H1 (cell line): ENCODE data around the gene PTPRO. TPM values are rescaled to one million over a fixed set of nuclear protein-coding genes. Genes with fewer than 3 reads are reported as not detected.

Experiments used
- CTCF ChIA-PET: fragments of 300-600 bp; sonication (Branson Sonifier 250); formaldehyde crosslinking; loops from one replicate; lab custom pipeline; 2021; ENCODE audit not compliant: partially characterized antibody; lab: Charles Lee
- POLR2A ChIA-PET: fragments of 300-600 bp; sonication (Branson Sonifier 250); formaldehyde crosslinking; loops from one replicate; lab custom pipeline; 2021; ENCODE audit warnings: inconsistent platforms; ENCODE audit not compliant: partially characterized antibody; lab: Charles Lee
- DNase-seq, 2 experiments: peaks; one replicate each; pipeline versions ENCODE4 v3.0.0 to v3.0.0-alpha.2; 2010 to 2022; ENCODE audit warnings: low spot score in 2 of 2, low read depth in 1 of 2, mixed read lengths in 1 of 2
- FAIRE-seq: peaks from 2 replicates; lab custom pipeline; 2011; peaks lifted over from hg19 to GRCh38; lab: Jason Lieb, UNC
- H2AFZ ChIP-seq: 2 replicates; pipeline ENCODE4 v1.8.1; 2012; ENCODE audit warnings: low read length, inconsistent platforms
- H2AK5ac ChIP-seq: 2 replicates; pipeline ENCODE4 v1.6.1; 2013; ENCODE audit warnings: low read depth, low read length
- H2BK120ac ChIP-seq: replicated peaks from 2 replicates; pipeline ENCODE3; 2013; ENCODE audit warnings: low read depth, low read length, inconsistent platforms
- H2BK12ac ChIP-seq: 2 replicates; pipeline ENCODE4 v1.6.1; 2013; ENCODE audit warnings: low read depth, low read length
- H2BK15ac ChIP-seq: 2 replicates; pipeline ENCODE4 v1.6.1; 2013; ENCODE audit warnings: low read length
- H2BK20ac ChIP-seq: 2 replicates; pipeline ENCODE4 v1.6.1; 2013; ENCODE audit warnings: low read length
- H2BK5ac ChIP-seq: 2 replicates; pipeline ENCODE4 v1.6.1; 2013; ENCODE audit warnings: low read depth, low read length
- H3K14ac ChIP-seq: 2 replicates; pipeline ENCODE4 v1.6.1; 2013; ENCODE audit warnings: inconsistent platforms; ENCODE audit not compliant: insufficient read length
- H3K18ac ChIP-seq: 2 replicates; pipeline ENCODE4 v1.6.1; 2013; ENCODE audit warnings: low read length; ENCODE audit errors: extremely low read depth
- H3K23ac ChIP-seq: 2 replicates; pipeline ENCODE4 v1.6.1; 2013; ENCODE audit warnings: inconsistent platforms; ENCODE audit not compliant: insufficient read length
- H3K23me2 ChIP-seq: 2 replicates; pipeline ENCODE4 v1.6.1; 2013; ENCODE audit warnings: low read depth, low read length
- H3K27ac ChIP-seq: 2 replicates; pipeline ENCODE4 v1.6.1; 2011; ENCODE audit warnings: low read depth, low read length, inconsistent platforms
- H3K27me3 ChIP-seq, 4 experiments: replicated peaks in 1 of 4; 1 replicate in 1 of 4; 2 replicates in 3 of 4; pipeline versions ENCODE4 v1.6.1 to v1.8.1; 2011 to 2013; ENCODE audit warnings: low read length in 3 of 4, mild to moderate bottlenecking in 3 of 4, inconsistent platforms in 2 of 4, mixed read lengths in 2 of 4, moderate library complexity in 1 of 4; ENCODE audit not compliant: control insufficient read depth in 3 of 4, insufficient read depth in 3 of 4; ENCODE audit errors: extremely low read depth in 1 of 4
- H3K36me3 ChIP-seq, 4 experiments: 2 replicates each; pipeline versions ENCODE4 v1.6.1 to v1.8.1; 2011 to 2013; ENCODE audit warnings: mild to moderate bottlenecking in 4 of 4, low read length in 3 of 4, moderate library complexity in 2 of 4, control low read depth in 1 of 4, inconsistent platforms in 1 of 4; ENCODE audit not compliant: insufficient read depth in 4 of 4, control insufficient read depth in 2 of 4
- H3K4ac ChIP-seq: replicated peaks from 2 replicates; pipeline ENCODE3; 2013; ENCODE audit warnings: low read length, low read depth, mixed read lengths, inconsistent platforms; ENCODE audit not compliant: insufficient read length
- H3K4me1 ChIP-seq, 4 experiments: replicated peaks in 1 of 4; 1 replicate in 1 of 4; 2 replicates in 3 of 4; pipeline versions ENCODE4 v1.6.1 to v1.8.1; 2011 to 2013; ENCODE audit warnings: low read length in 3 of 4, inconsistent platforms in 2 of 4, mixed read lengths in 1 of 4; ENCODE audit not compliant: insufficient read depth in 4 of 4, control insufficient read depth in 3 of 4
- H3K4me2 ChIP-seq, 2 experiments: 2 replicates each; pipeline versions ENCODE4 v1.6.1 to v1.8.1; 2011 to 2013; ENCODE audit warnings: low read depth in 2 of 2, low read length in 2 of 2, control low read depth in 1 of 2, inconsistent platforms in 1 of 2, mild to moderate bottlenecking in 1 of 2; ENCODE audit not compliant: insufficient read depth in 1 of 2
- H3K4me3 ChIP-seq, 4 experiments: fragments of 200-600, 300-600 bp in 1 of 4; sonication (generic), shearing (Covaris generic), sonication (Bioruptor Twin) in 1 of 4; 2 replicates each; pipeline versions ENCODE4 v1.5.1 to v1.8.1; 2011 to 2016; ENCODE audit warnings: low read length in 4 of 4, low read depth in 3 of 4, control low read depth in 2 of 4, inconsistent platforms in 2 of 4, mild to moderate bottlenecking in 2 of 4, mixed read lengths in 1 of 4, moderate library complexity in 1 of 4; ENCODE audit not compliant: insufficient read depth in 2 of 4; ENCODE audit errors: extremely low read depth in 1 of 4
- H3K56ac ChIP-seq: replicated peaks from 2 replicates; pipeline ENCODE3; 2013; ENCODE audit warnings: low read depth, mild to moderate bottlenecking, mixed read lengths, low read length, inconsistent platforms; ENCODE audit not compliant: insufficient read length
- H3K79me1 ChIP-seq: 2 replicates; pipeline ENCODE4 v1.6.1; 2013; ENCODE audit warnings: low read depth, low read length, control low read depth
- H3K79me2 ChIP-seq, 2 experiments: 2 replicates each; pipeline versions ENCODE4 v1.6.1 to v1.8.1; 2012 to 2013; ENCODE audit warnings: low read length in 2 of 2, mild to moderate bottlenecking in 2 of 2, inconsistent platforms in 1 of 2; ENCODE audit not compliant: insufficient read depth in 2 of 2, control insufficient read depth in 1 of 2
- H3K9ac ChIP-seq, 4 experiments: replicated peaks in 1 of 4; 1 replicate in 1 of 4; 2 replicates in 3 of 4; pipeline versions ENCODE4 v1.6.1 to v1.8.1; 2011 to 2013; ENCODE audit warnings: low read depth in 3 of 4, low read length in 3 of 4, control low read depth in 2 of 4, mild to moderate bottlenecking in 2 of 4, moderate library complexity in 2 of 4, inconsistent platforms in 1 of 4; ENCODE audit errors: extremely low read depth in 1 of 4
- H3K9me3 ChIP-seq, 2 experiments: 2 replicates each; pipeline versions ENCODE4 v1.6.1 to v1.8.1; 2012 to 2013; ENCODE audit warnings: mild to moderate bottlenecking in 2 of 2, moderate library complexity in 2 of 2, control low read depth in 1 of 2, inconsistent platforms in 1 of 2, low read depth in 1 of 2, low read length in 1 of 2, mixed read lengths in 1 of 2; ENCODE audit not compliant: insufficient read depth in 2 of 2
- H4K20me1 ChIP-seq, 2 experiments: replicated peaks in 1 of 2; 2 replicates each; pipeline versions ENCODE3 to v1.8.1; 2011 to 2013; ENCODE audit warnings: inconsistent platforms in 2 of 2, low read length in 2 of 2, mild to moderate bottlenecking in 1 of 2; ENCODE audit not compliant: insufficient read depth in 2 of 2, control insufficient read depth in 1 of 2
- H4K5ac ChIP-seq: 2 replicates; pipeline ENCODE4 v1.6.1; 2013; ENCODE audit warnings: low read length, low read depth, mixed read lengths, inconsistent platforms; ENCODE audit not compliant: insufficient read length
- H4K8ac ChIP-seq: 2 replicates; pipeline ENCODE4 v1.8.0; 2013; ENCODE audit warnings: mild to moderate bottlenecking, moderate library complexity, low read length, inconsistent platforms; ENCODE audit not compliant: insufficient read depth; ENCODE audit errors: extremely low read depth
- H4K91ac ChIP-seq: replicated peaks from 2 replicates; pipeline ENCODE3; 2013; ENCODE audit warnings: low read length, mixed read lengths, inconsistent platforms; ENCODE audit not compliant: insufficient read length
- CHD2 ChIP-seq: IDR thresholded peaks from 2 replicates; pipeline ENCODE4 v1.6.1; 2012; ENCODE audit warnings: low read length, improper control_type of control experiment
- EP300 ChIP-seq, 2 experiments: IDR thresholded peaks; 1 replicate in 1 of 2; 2 replicates in 1 of 2; pipeline ENCODE4 v1.6.1; 2011 to 2012; ENCODE audit warnings: low read depth in 2 of 2, low read length in 2 of 2, mild to moderate bottlenecking in 2 of 2, borderline replicate concordance in 1 of 2, inconsistent platforms in 1 of 2, moderate library complexity in 1 of 2
- HDAC2 ChIP-seq, 2 experiments: fragments of 300-600 bp in 1 of 2; sonication (generic) in 1 of 2; IDR thresholded peaks; 2 replicates each; pipeline ENCODE4 v1.6.1; 2011 to 2012; ENCODE audit warnings: low read depth in 2 of 2, low read length in 2 of 2, mild to moderate bottlenecking in 2 of 2, moderate library complexity in 2 of 2, borderline replicate concordance in 1 of 2, inconsistent platforms in 1 of 2
- JUN ChIP-seq: IDR thresholded peaks from 2 replicates; pipeline ENCODE4 v1.6.1; 2011; ENCODE audit warnings: low read depth, mild to moderate bottlenecking, improper control_type of control experiment, low read length
- JUND ChIP-seq: IDR thresholded peaks from 2 replicates; pipeline ENCODE4 v1.6.1; 2011; ENCODE audit warnings: mild to moderate bottlenecking, improper control_type of control experiment, low read length
- SIRT6 ChIP-seq: IDR thresholded peaks from one replicate; pipeline ENCODE4 v1.7.1; 2012; ENCODE audit warnings: low read length, inconsistent platforms
- WGBS, 2 experiments: shearing (Covaris generic) in 1 of 2; methylation state at CpG; one replicate each; pipeline versions ENCODE4 v1.1.6 to v1.1.7; 2013 to 2015; ENCODE audit warnings: low lambda C conversion rate in 2 of 2, mixed read lengths in 2 of 2, inconsistent platforms in 1 of 2, low coverage in 1 of 2, missing lambda C conversion rate in 1 of 2; ENCODE audit not compliant: insufficient replicate concordance in 2 of 2, insufficient coverage in 1 of 2, insufficient read length in 1 of 2; ENCODE audit errors: extremely low coverage in 1 of 2, missing lambda C conversion rate in 1 of 2; 5-methylcytosine and 5-hydroxymethylcytosine counted together
- polyA plus RNA-seq, 7 experiments: library from polyadenylated mRNA; depleted of rRNA in 3 of 7; stranded (reverse) in 5 of 7; unstranded in 2 of 7; fragments of >200 nt in 5 of 7; fragments of 200-250 nt in 2 of 7; gene quantifications; 1 replicate in 5 of 7; 2 replicates in 1 of 7; 4 replicates in 1 of 7; pipeline versions ENCODE4 v1.2.1 to v1.2.3, GENCODE V29; 2011 to 2013; ENCODE audit warnings: missing spikeins in 2 of 7, mixed read lengths in 2 of 7
- total RNA-seq: library from RNA; stranded (reverse); fragmentation: NEBNext Ultra II Directional; extraction: Animal tissue kit (Norgen Biotek cat#: 25700); gene quantifications from 2 replicates; pipeline ENCODE4 v1.2.1, GENCODE V29; 2021
- TF ChIP-seq, protein P1 (sequence below): IDR thresholded peaks from 2 replicates; pipeline ENCODE4 v1.6.1; 2012; ENCODE audit warnings: inconsistent platforms

Gene PTPRO
- total and polyA plus RNA-seq, 2 of the 8 experiments (the other 6 are each of a cell fraction or from before 2014, with no cell fraction given): 0.73 to 1.7 TPM

DNA sequence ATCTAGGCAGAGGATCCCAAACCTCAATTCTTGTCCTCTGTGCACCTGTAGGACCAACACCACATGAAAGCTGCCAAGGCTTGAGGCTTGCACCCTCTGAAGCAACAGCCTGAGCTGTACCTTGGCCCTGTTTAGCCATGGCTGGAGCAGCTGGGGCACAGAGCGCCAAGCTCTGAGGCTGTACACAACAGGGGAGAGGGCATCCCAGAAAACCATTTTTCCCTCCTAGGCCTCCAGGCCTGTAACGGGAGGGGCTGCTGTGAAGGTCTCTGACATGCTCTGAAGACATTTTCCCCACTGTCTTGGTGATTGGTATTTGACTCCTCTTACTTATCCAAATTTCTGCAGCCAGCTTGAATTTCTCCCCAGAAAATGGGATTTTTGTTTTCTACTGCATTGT, 22.4 kb upstream of the PTPRO start:
- 92% methylated on average over 2 of the region's 2 CpGs; no CpG with 5 or more reads in 1 of the 2 experiments for WGBS, 2 experiments
- POLR2A ChIA-PET: no interaction called here
- H3K9ac ChIP-seq: no peak overlapping the region
- TF ChIP-seq JUN (no peak), EP300 (IDR thresholded peaks at IDR 0.05; ENCODE audit: borderline replicate concordance in 1 of 2, low read depth in 2 of 2, low read length in 2 of 2) (no peak), HDAC2 (IDR thresholded peaks at IDR 0.05; ENCODE audit: borderline replicate concordance in 1 of 2, low read depth in 2 of 2, low read length in 2 of 2) (no peak), JUND (no peak), CHD2 (no peak), SIRT6 (no peak)
- TF ChIP-seq, protein P1, sequence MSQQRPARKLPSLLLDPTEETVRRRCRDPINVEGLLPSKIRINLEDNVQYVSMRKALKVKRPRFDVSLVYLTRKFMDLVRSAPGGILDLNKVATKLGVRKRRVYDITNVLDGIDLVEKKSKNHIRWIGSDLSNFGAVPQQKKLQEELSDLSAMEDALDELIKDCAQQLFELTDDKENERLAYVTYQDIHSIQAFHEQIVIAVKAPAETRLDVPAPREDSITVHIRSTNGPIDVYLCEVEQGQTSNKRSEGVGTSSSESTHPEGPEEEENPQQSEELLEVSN: no peak

More for the DNA sequence above, 22.4 kb upstream of the PTPRO start:
- H2BK5ac ChIP-seq: no peak overlapping the region
- no peaks in the 10 kb centered on the region for H3K23me2 ChIP-seq
- no peak overlapping the region for H2BK20ac ChIP-seq
- H2BK12ac ChIP-seq: no peak overlapping the region
- no peaks in the 10 kb centered on the region for H3K4me1 ChIP-seq
- no peak for DNase-seq
- no peak overlapping the region for H3K4me3 ChIP-seq
- H2BK15ac ChIP-seq: no peak overlapping the region
- no peak overlapping the region for H3K4me2 ChIP-seq
- no peak overlapping the region for H3K56ac ChIP-seq
- no peak overlapping the region for H3K14ac ChIP-seq
- H3K18ac ChIP-seq: no peak overlapping the region
- H3K23ac ChIP-seq: no peak overlapping the region
- no peaks in the 10 kb centered on the region for H3K79me2 ChIP-seq
- H4K5ac ChIP-seq: no peak overlapping the region
- no peaks in the 10 kb centered on the region for H3K36me3 ChIP-seq
- H2BK120ac ChIP-seq: no peak overlapping the region
- no peak overlapping the region for H3K27ac ChIP-seq
- no peak overlapping the region for H2AFZ ChIP-seq
- no peak for FAIRE-seq
- CTCF ChIA-PET: no interaction called here
- H3K9me3 ChIP-seq: peaks cover 13 to 19% of the 10 kb centered on the region in 2 experiments; a peak in 3 of 4 replicates
- no peak overlapping the region for H2AK5ac ChIP-seq
- H3K79me1 ChIP-seq: no peaks in the 10 kb centered on the region
- H4K8ac ChIP-seq: no peak overlapping the region
- H4K91ac ChIP-seq: no peak overlapping the region
- H4K20me1 ChIP-seq: no peaks in the 10 kb centered on the region
- H3K4ac ChIP-seq: no peak overlapping the region
- H3K27me3 ChIP-seq: no peaks in the 10 kb centered on the region
